Panc1 (cell line): ENCODE measurements around the gene XYLT1. TPM values are rescaled to one million over a fixed set of nuclear protein-coding genes. Genes with fewer than 3 reads are reported as not detected.

Experiments
- ATAC-seq: fragments of 200-7000 bp; cut with Tn5 transposase; 2 replicates; pipeline ENCODE4 v1.9.1; 2020; ENCODE audit warnings: mild to moderate bottlenecking, moderate library complexity
- BruUV-seq: library from RNA; stranded (reverse); fragments of 400-500 nt; replicated peaks from 2 replicates; lab custom pipeline; 2021; lab: Mats Ljungman, UMichigan
- CTCF ChIA-PET: fragments of 300-600 bp; sonication (Branson Sonifier 250); formaldehyde crosslinking; loops from one replicate; lab custom pipeline; 2022; ENCODE audit warnings: antibody characterized with exemption; lab: Charles Lee
- POLR2A ChIA-PET: fragments of 300-600 bp; sonication (Branson Sonifier 250); formaldehyde crosslinking; loops from one replicate; lab custom pipeline; 2022; ENCODE audit warnings: antibody characterized with exemption; lab: Charles Lee
- DNase-seq: peaks from one replicate; pipeline ENCODE4 v3.0.0-alpha.2; 2010; ENCODE audit warnings: low read depth, low spot score
- H3K27ac ChIP-seq: 2 replicates; pipeline ENCODE4 v1.5.1; 2011; ENCODE audit warnings: mild to moderate bottlenecking, low read length, inconsistent platforms
- H3K27me3 ChIP-seq: fragments of 200-500 bp; sonication (Bioruptor generic); 2 replicates; pipeline ENCODE4 v1.6.0; 2014; ENCODE audit warnings: low read length, inconsistent platforms; ENCODE audit not compliant: control insufficient read depth, insufficient read depth
- H3K36me3 ChIP-seq: fragments of 200-500 bp; sonication (Bioruptor generic); 2 replicates; pipeline ENCODE4 v1.5.1; 2014; ENCODE audit warnings: inconsistent platforms, mild to moderate bottlenecking, low read length, moderate library complexity; ENCODE audit not compliant: control insufficient read depth, insufficient read depth
- H3K4me1 ChIP-seq: 2 replicates; pipeline ENCODE4 v1.5.1; 2011; ENCODE audit warnings: inconsistent platforms, mild to moderate bottlenecking, low read length, moderate library complexity; ENCODE audit not compliant: control insufficient read depth, insufficient read depth
- H3K4me3 ChIP-seq, 2 experiments: 2 replicates each; pipeline ENCODE4 v1.5.1; 2011 to 2012; ENCODE audit warnings: low read depth in 2 of 2, low read length in 2 of 2, mild to moderate bottlenecking in 2 of 2, inconsistent platforms in 1 of 2, moderate library complexity in 1 of 2
- H3K9me3 ChIP-seq: fragments of 200-500 bp; sonication (Bioruptor generic); 2 replicates; pipeline ENCODE4 v1.5.1; 2014; ENCODE audit warnings: low read depth, mild to moderate bottlenecking, inconsistent platforms, low read length, moderate library complexity; ENCODE audit not compliant: control insufficient read depth, insufficient read depth
- CTCF ChIP-seq: fragments of 450-650 bp; IDR thresholded peaks from 2 replicates; pipeline ENCODE4 v1.5.1; 2017; ENCODE audit warnings: mild to moderate bottlenecking
- POLR2AphosphoS5 ChIP-seq: IDR thresholded peaks from 2 replicates; pipeline ENCODE4 v1.6.1; 2012; ENCODE audit warnings: mild to moderate bottlenecking, low read depth, low read length, moderate library complexity
- REST ChIP-seq, 2 experiments: IDR thresholded peaks; 2 replicates each; pipeline ENCODE4 v1.6.1; 2011 to 2012; ENCODE audit warnings: low read depth in 2 of 2, control low read depth in 1 of 2, low read length in 1 of 2, mild to moderate bottlenecking in 1 of 2, moderate library complexity in 1 of 2; ENCODE audit not compliant: insufficient read depth in 1 of 2
- SIN3A ChIP-seq: IDR thresholded peaks from 2 replicates; pipeline ENCODE4 v1.6.1; 2012; ENCODE audit warnings: low read depth, mild to moderate bottlenecking, low read length, moderate library complexity, borderline replicate concordance; ENCODE audit not compliant: insufficient read depth
- TCF7L2 ChIP-seq: IDR thresholded peaks from 2 replicates; pipeline ENCODE4 v1.6.1; 2011; ENCODE audit warnings: mild to moderate bottlenecking, low read depth, low read length, inconsistent platforms
- in situ Hi-C: cut with HindIII; loops from 2 replicates; pipeline ENCODE4 v1.10.0; 2016; ENCODE audit warnings: low sequenced_read_pairs, low pct_unique_long_range_greater_than_20kb
- intact Hi-C: fragments of 100-400 bp; cut with micrococcal nuclease; formaldehyde crosslinking; loops from one replicate; pipeline ENCODE4 v1.10.0; 2022; ENCODE audit not compliant: unreplicated experiment
- total RNA-seq: library from RNA; stranded (reverse); gene quantifications from one replicate; pipeline ENCODE4 v1.2.1, GENCODE V29; 2021; ENCODE audit not compliant: unreplicated experiment

Gene XYLT1
- total RNA-seq, 1 experiment from 2014 or later: 0.62 TPM

GRCh38 chr16:17295948-17296347 is 174.8 kb downstream of the XYLT1 start:
- ATAC-seq: no peak

GRCh38 chr16:17294856-17295255 is 175.9 kb downstream of the XYLT1 start:
- no peaks in the 10 kb centered on the region for H3K36me3 ChIP-seq
- in situ Hi-C loops: no loop called here
- H3K4me3 ChIP-seq: no peak overlapping the region
- ChIA-PET POLR2A (no interaction called here), CTCF (no interaction called here)
- DNase-seq (no peak), ATAC-seq (no peak)
- peaks cover 8% of the 10 kb centered on the region for H3K27me3 ChIP-seq
- intact Hi-C loops: no loop called here
- no peaks in the 10 kb centered on the region for H3K4me1 ChIP-seq
- no peaks in the 10 kb centered on the region for H3K9me3 ChIP-seq
- BruUV-seq: no TSS peak
- no peak overlapping the region for H3K27ac ChIP-seq
- TF ChIP-seq SIN3A (no peak), TCF7L2 (no peak), CTCF (no peak), POLR2AphosphoS5 (no peak), REST (IDR thresholded peaks at IDR 0.05; ENCODE audit: insufficient read depth in 1 of 2, low read depth in 2 of 2, low read length in 1 of 2) (no peak)

More at GRCh38 chr16:17295948-17296347, 174.8 kb downstream of the XYLT1 start:
- Histone ChIP-seq H3K27me3 (peaks cover 8% of the 10 kb centered on the region), H3K27ac (no peak overlapping the region), H3K4me1 (no peaks in the 10 kb centered on the region), H3K9me3 (no peaks in the 10 kb centered on the region), H3K36me3 (no peaks in the 10 kb centered on the region), H3K4me3 (no peak overlapping the region)
- intact Hi-C loops (no loop called here), in situ Hi-C loops (no loop called here)
- no TSS peak for BruUV-seq
- ChIA-PET CTCF (no interaction called here), POLR2A (no interaction called here)
- DNase-seq: no peak
- TF ChIP-seq POLR2AphosphoS5 (no peak), CTCF (no peak), SIN3A (no peak), TCF7L2 (no peak), REST (IDR thresholded peaks at IDR 0.05; ENCODE audit: insufficient read depth in 1 of 2, low read depth in 2 of 2, low read length in 1 of 2) (no peak)
